ENCODE measurements around the gene IGSF6. TPM values are rescaled to one million over a fixed set of nuclear protein-coding genes. Genes with fewer than 3 reads are reported as not detected.
"Not testable (repeated sequence)": the region's sequence is repeated elsewhere in the genome, so short reads cannot be mapped to it uniquely, and the experiment has no call there.

The IGSF6 gene
- total and polyA plus RNA-seq, 2 experiments from 2014 or later = 0.13 TPM; not detected in 1

- Histone ChIP-seq H3K27me3 (no peaks in the 10 kb centered on the region), H3K36me3 (no peaks in the 10 kb centered on the region), H3K4me3 (no peak overlapping the region), H3K4me1 (ENCODE audit: low read depth) (peaks cover 26% of the 10 kb centered on the region), H3K27ac (no peak overlapping the region), H3K9me3 (ENCODE audit: low read depth) (no peaks in the 10 kb centered on the region)
- no peak for TF ChIP-seq CTCF (IDR thresholded peaks at IDR 0.05; ENCODE audit: low read depth, low read length)
- no peak for DNase-seq (ENCODE audit: low read depth in 1 of 2, low spot score in 1 of 2)
Observed at GRCh38 chr16:21610006-21610544, 42.3 kb downstream of the IGSF6 start.

- peaks cover 31% of the 10 kb centered on the region for H3K4me1 ChIP-seq (ENCODE audit: low read depth)
- no peak overlapping the region for H3K4me3 ChIP-seq
- no peaks in the 10 kb centered on the region for H3K9me3 ChIP-seq (ENCODE audit: low read depth)
- H3K36me3 ChIP-seq = no peaks in the 10 kb centered on the region
- no peaks in the 10 kb centered on the region for H3K27me3 ChIP-seq
- TF ChIP-seq CTCF (IDR thresholded peaks at IDR 0.05; ENCODE audit: low read depth, low read length) = no peak
- H3K27ac ChIP-seq = no peak overlapping the region
- DNase-seq (ENCODE audit: low read depth in 1 of 2, low spot score in 1 of 2) = peak in 1 of 2 donors; percentile 69
Observed at GRCh38 chr16:21608639-21609328, 43.6 kb downstream of the IGSF6 start.

- not testable (repeated sequence) for H3K9me3 ChIP-seq (ENCODE audit: low read depth); H3K4me3 ChIP-seq; H3K36me3 ChIP-seq; H3K27ac ChIP-seq; DNase-seq (ENCODE audit: low read depth in 1 of 2, low spot score in 1 of 2); H3K27me3 ChIP-seq
- peaks cover 27% of the 10 kb centered on the region for H3K4me1 ChIP-seq (ENCODE audit: low read depth)
Observed at GRCh38 chr16:21605848-21606247, 46.6 kb downstream of the IGSF6 start.

GRCh38 chr16:21603928-21604327, 48.5 kb downstream of the IGSF6 start:
- Histone ChIP-seq H3K9me3 (ENCODE audit: low read depth) (no peaks in the 10 kb centered on the region), H3K27ac (no peak overlapping the region), H3K36me3 (no peaks in the 10 kb centered on the region), H3K4me3 (no peak overlapping the region), H3K4me1 (ENCODE audit: low read depth) (peaks cover 19% of the 10 kb centered on the region), H3K27me3 (no peaks in the 10 kb centered on the region)
- peak in 1 of 2 donors; percentile 36 for DNase-seq (ENCODE audit: low read depth in 1 of 2, low spot score in 1 of 2)
- TF ChIP-seq CTCF (IDR thresholded peaks at IDR 0.05; ENCODE audit: low read depth, low read length) = no peak

- TF ChIP-seq CTCF (IDR thresholded peaks at IDR 0.05; ENCODE audit: low read depth, low read length) = no peak
- Histone ChIP-seq H3K9me3 (ENCODE audit: low read depth) (no peaks in the 10 kb centered on the region), H3K36me3 (no peaks in the 10 kb centered on the region), H3K27me3 (no peaks in the 10 kb centered on the region), H3K4me1 (ENCODE audit: low read depth) (peaks cover 15% of the 10 kb centered on the region), H3K27ac (no peak overlapping the region), H3K4me3 (no peak overlapping the region)
- DNase-seq (ENCODE audit: low read depth in 1 of 2, low spot score in 1 of 2) = no peak
Observed at GRCh38 chr16:21602785-21603184, 49.6 kb downstream of the IGSF6 start.

- H3K9me3 ChIP-seq (ENCODE audit: low read depth) = no peaks in the 10 kb centered on the region
- DNase-seq (ENCODE audit: low read depth in 1 of 2, low spot score in 1 of 2) = peak; percentile 48 to 57
- peaks cover 15% of the 10 kb centered on the region for H3K4me1 ChIP-seq (ENCODE audit: low read depth)
- peak overlapping the region; percentile 97 for H3K4me3 ChIP-seq
- TF ChIP-seq CTCF (IDR thresholded peaks at IDR 0.05; ENCODE audit: low read depth, low read length) = no peak
- peak overlapping the region; percentile 97 for H3K27ac ChIP-seq
- H3K27me3 ChIP-seq = no peaks in the 10 kb centered on the region
- H3K36me3 ChIP-seq = no peaks in the 10 kb centered on the region
Observed at GRCh38 chr16:21600031-21600773, 52.2 kb downstream of the IGSF6 start.
